GM18870 (cell line): ENCODE measurements around the gene CALML6.

Source experiments
- ATAC-seq: cut with Tn5 transposase; IDR thresholded peaks from one replicate; pipeline ENCODE4 v1.9.1; 2021; ENCODE audit warnings: moderate library complexity; ENCODE audit not compliant: unreplicated experiment

CALML6 gene

GRCh38 chr1:1962752-1963151 is 47.7 kb downstream of the CALML6 start:
- no peak for ATAC-seq

DNA sequence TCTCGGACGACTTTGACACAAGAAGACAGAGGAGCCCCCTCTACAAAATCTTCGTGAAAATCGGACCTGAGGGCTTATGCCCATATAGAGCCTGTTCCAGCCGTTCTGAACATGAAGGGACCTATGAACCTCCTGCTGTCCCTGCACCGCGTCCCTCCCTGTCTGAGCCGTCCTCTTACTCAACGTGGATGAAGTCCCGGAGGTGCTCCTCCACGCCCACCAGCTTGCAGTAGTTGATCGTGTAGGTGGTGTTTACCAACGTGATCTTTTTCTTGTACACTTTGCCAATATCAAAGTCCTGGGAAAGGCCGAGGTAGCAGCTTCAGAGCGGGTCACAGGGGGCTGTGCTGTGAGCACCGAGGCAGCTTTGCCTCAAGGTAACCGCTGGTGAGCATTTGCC is 48.5 kb downstream of the CALML6 start:
- no peak for ATAC-seq

- ATAC-seq = no peak
These were observed 49.8 kb downstream of the CALML6 start for GRCh38 chr1:1964811-1965210.

GRCh38 chr1:1965546-1965945 is 50.5 kb downstream of the CALML6 start:
- ATAC-seq = no peak

- no peak for ATAC-seq
These were observed 51.1 kb downstream of the CALML6 start for GRCh38 chr1:1966071-1966740.
